Body of pancreas (tissue), 4 donors: ENCODE measurements around the gene ADAMTS17. TPM values are rescaled to one million over a fixed set of nuclear protein-coding genes. Genes with fewer than 3 reads are reported as not detected.

ENCODE experiments used
- ATAC-seq: fragments of 150-250 bp; one replicate; pipeline ENCODE4 v1.9.1; 2016
- DNase-seq, 4 donors: peaks; one replicate each; pipeline ENCODE4 v3.0.0-alpha.2; 2019
- H3K27ac ChIP-seq, 4 donors: fragments of 200-600 bp; sonication (generic); 1 replicate in 3 of 4; 2 replicates in 1 of 4; pipeline versions ENCODE4 v1.5.1 to v1.6.1; 2016 to 2019; ENCODE audit warnings: mild to moderate bottlenecking in 1 of 4, mixed read lengths in 1 of 4, moderate library complexity in 1 of 4
- H3K27me3 ChIP-seq, 2 donors: fragments of 200-600 bp; sonication (generic); one replicate each; pipeline ENCODE4 v1.6.0; 2016; ENCODE audit warnings: mild to moderate bottlenecking in 1 of 2
- H3K36me3 ChIP-seq, 2 donors: fragments of 200-600 bp; sonication (generic); replicated peaks in 1 of 2; 2 replicates each; pipeline ENCODE4 v1.5.1; 2016; ENCODE audit warnings: low read depth in 2 of 2; ENCODE audit not compliant: insufficient read depth in 1 of 2
- H3K4me1 ChIP-seq: fragments of 200-600 bp; sonication (generic); one replicate; pipeline ENCODE4 v1.6.0; 2016
- H3K4me3 ChIP-seq, 2 donors: fragments of 200-600 bp; sonication (generic); 1 replicate in 1 of 2; 2 replicates in 1 of 2; pipeline ENCODE4 v1.5.1; 2016 to 2019
- H3K9me3 ChIP-seq, 3 donors: fragments of 200-600 bp; sonication (generic); 1 replicate in 2 of 3; 2 replicates in 1 of 3; pipeline ENCODE4 v1.5.1; 2016
- CTCF ChIP-seq, 7 experiments: fragments of 450-650 bp in 4 of 7; fragments of 200-600 bp in 3 of 7; sonication (generic) in 3 of 7; IDR thresholded peaks; one replicate each; pipeline ENCODE4 v1.5.1; 2016 to 2019; ENCODE audit warnings: antibody characterized with exemption in 7 of 7
- POLR2A ChIP-seq, 3 donors: fragments of 450-650 bp; IDR thresholded peaks; one replicate each; pipeline ENCODE4 v1.6.1; 2016; ENCODE audit warnings: antibody characterized with exemption in 3 of 3, mild to moderate bottlenecking in 2 of 3
- WGBS, 2 donors: methylation state at CpG; one replicate each; pipeline ENCODE4 v1.1.5; 2017; 5-methylcytosine and 5-hydroxymethylcytosine counted together
- intact Hi-C: fragments of 100-400 bp; cut with DNase I; formaldehyde crosslinking; loops from one replicate; pipeline ENCODE4 v1.15.1; 2023
- total RNA-seq, 2 donors: library from RNA; depleted of rRNA; stranded (reverse); fragments of >200 nt; gene quantifications; one replicate each; pipeline ENCODE4 v1.1.0, GENCODE V29; 2016

ADAMTS17 gene
- total RNA-seq, 2 donors from 2014 or later, result 24.6 to 26.0 TPM

- Histone ChIP-seq H3K27ac (no peak overlapping the region), H3K27me3 (no peaks in the 10 kb centered on the region), H3K4me1 (no peaks in the 10 kb centered on the region), H3K36me3 (no peaks in the 10 kb centered on the region), H3K4me3 (no peak overlapping the region), H3K9me3 (no peaks in the 10 kb centered on the region)
- TF ChIP-seq POLR2A (IDR thresholded peaks at IDR 0.05) (no peak), CTCF (IDR thresholded peaks at IDR 0.05) (no peak)
- ATAC-seq (no peak), DNase-seq (no peak)
- intact Hi-C loops, result no loop called here
- 91 to 93% methylated on average over 16 to 19 of the region's 19 CpGs for WGBS, 2 donors
Observed at GRCh38 chr15:99999282-100000070, 342.3 kb downstream of the ADAMTS17 start.

DNA sequence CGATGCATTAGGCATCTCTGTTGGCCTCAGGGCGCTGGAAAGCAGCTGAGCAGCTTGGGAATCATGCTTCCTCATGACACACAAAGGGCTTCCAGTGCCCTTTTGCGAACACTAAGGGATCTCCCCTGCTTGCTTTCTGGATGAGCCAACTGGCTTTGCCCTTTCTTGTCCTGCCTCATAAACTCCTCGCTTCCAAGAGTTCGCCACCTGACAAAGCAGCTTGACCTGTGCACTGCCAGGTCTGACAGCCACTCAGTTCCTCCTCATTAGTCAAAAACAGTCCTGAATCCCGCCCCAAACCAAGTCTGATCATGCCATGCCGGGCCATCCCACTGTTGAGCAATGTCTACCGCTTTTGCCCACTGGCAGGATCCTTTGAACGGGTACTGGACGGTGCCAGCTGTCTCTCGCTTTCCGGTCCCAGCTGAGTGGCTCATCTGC, 343.1 kb downstream of the ADAMTS17 start:
- Histone ChIP-seq H3K4me3 (no peak overlapping the region), H3K4me1 (no peaks in the 10 kb centered on the region), H3K36me3 (no peaks in the 10 kb centered on the region), H3K27me3 (no peaks in the 10 kb centered on the region), H3K9me3 (no peaks in the 10 kb centered on the region), H3K27ac (no peak overlapping the region)
- DNase-seq (no peak), ATAC-seq (no peak)
- intact Hi-C loops, result no loop called here
- 93 to 97% methylated on average over 12 of the region's 12 CpGs for WGBS, 2 donors
- TF ChIP-seq POLR2A (IDR thresholded peaks at IDR 0.05) (no peak), CTCF (IDR thresholded peaks at IDR 0.05) (no peak)

DNA sequence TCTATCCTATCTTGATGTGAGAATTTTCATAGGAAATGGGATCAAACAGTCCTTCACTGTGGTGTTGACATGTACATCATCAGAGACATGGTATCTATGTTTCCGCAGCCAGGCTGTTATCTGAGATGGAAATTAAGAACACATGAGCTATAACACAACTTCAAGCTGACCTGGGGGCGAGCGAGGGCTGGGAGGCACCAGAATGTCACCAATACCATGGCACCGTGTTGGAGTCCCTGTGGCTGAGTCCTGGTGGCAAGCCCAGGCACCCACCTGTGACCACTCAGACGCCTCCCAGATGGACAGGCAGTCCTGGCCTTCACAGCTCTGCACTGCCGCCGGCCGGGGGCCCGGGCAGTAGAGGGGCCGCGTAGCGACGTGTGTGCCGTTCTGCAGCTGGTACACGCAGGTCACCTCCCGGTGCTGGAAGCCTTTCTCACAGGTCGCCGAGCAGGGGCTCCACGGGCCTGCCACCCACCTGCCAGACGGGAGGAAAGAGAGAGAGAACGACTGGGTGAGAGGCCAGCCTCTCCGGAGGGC, 344.6 kb downstream of the ADAMTS17 start:
- WGBS, 2 donors, result 92% methylated on average over 10 to 21 of the region's 22 CpGs
- Histone ChIP-seq H3K27ac (no peak overlapping the region), H3K36me3 (no peaks in the 10 kb centered on the region), H3K4me3 (no peak overlapping the region), H3K27me3 (no peaks in the 10 kb centered on the region), H3K9me3 (no peaks in the 10 kb centered on the region), H3K4me1 (no peaks in the 10 kb centered on the region)
- TF ChIP-seq CTCF (IDR thresholded peaks at IDR 0.05), result no peak
- TF ChIP-seq POLR2A (IDR thresholded peaks at IDR 0.05), result no peak
- intact Hi-C loops, result no loop called here
- ATAC-seq (no peak), DNase-seq (no peak)

DNA sequence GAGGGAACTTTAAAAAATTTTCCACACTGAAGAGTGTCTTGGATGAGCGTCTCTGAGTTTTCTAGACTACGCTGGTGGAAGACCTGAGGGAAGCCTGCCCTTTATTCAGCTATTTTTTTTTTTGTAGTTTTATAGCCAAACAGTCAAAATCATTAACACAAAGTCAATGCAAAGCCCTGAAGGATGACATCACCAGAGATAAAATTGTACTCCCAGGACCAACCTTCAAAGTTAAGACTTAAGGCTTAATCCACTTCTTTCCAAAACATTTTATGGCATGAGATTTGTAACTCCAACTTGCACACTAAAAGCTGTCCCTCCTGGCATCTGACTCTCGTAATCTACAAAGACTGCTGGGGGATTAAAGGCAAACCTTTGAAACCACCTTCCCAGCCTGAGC, 345.1 kb downstream of the ADAMTS17 start:
- intact Hi-C loops, result no loop called here

More for the DNA sequence above, 345.1 kb downstream of the ADAMTS17 start:
- ATAC-seq (no peak), DNase-seq (no peak)
- H3K27me3 ChIP-seq, result no peaks in the 10 kb centered on the region
- no peak overlapping the region for H3K27ac ChIP-seq
- H3K36me3 ChIP-seq, result no peaks in the 10 kb centered on the region
- H3K9me3 ChIP-seq, result no peaks in the 10 kb centered on the region
- WGBS, 2 donors, result 90 to 94% methylated on average over 3 of the region's 3 CpGs
- H3K4me3 ChIP-seq, result no peak overlapping the region
- no peaks in the 10 kb centered on the region for H3K4me1 ChIP-seq
- TF ChIP-seq POLR2A (IDR thresholded peaks at IDR 0.05) (no peak), CTCF (IDR thresholded peaks at IDR 0.05) (no peak)
